ENCODE results near the gene MMP24. TPM values are rescaled to one million over a fixed set of nuclear protein-coding genes. Genes with fewer than 3 reads are reported as not detected.

MMP24 gene
- total and polyA plus RNA-seq, 2 of the 13 experiments (the other 11 are each of a cell fraction or from before 2014, with no cell fraction given): 0.29 to 0.35 TPM

GRCh38 chr20:35303735-35304491, 77.4 kb downstream of the MMP24 start (continued):
- TF ChIP-seq FOXA1 (IDR thresholded peaks at IDR 0.05) (no peak), FOXA1 (CRISPR knock-in tag; IDR thresholded peaks at IDR 0.05) (no peak), DDIT3 (CRISPR knock-in tag; IDR thresholded peaks at IDR 0.05) (no peak), PBX2 (CRISPR knock-in tag; IDR thresholded peaks at IDR 0.05) (no peak), ZSCAN31 (CRISPR knock-in tag; IDR thresholded peaks at IDR 0.05; ENCODE audit: low read depth) (peak; percentile 78; the same call in 1 of the 2 replicates), RELA (CRISPR knock-in tag; IDR thresholded peaks at IDR 0.05) (no peak), KLF13 (CRISPR knock-in tag; IDR thresholded peaks at IDR 0.05) (no peak), ZKSCAN8 (CRISPR knock-in tag; IDR thresholded peaks at IDR 0.05; ENCODE audit: borderline replicate concordance) (peak; percentile 61; the same call in 1 of the 2 replicates), RBM22 (optimal IDR thresholded peaks at IDR 0.05; ENCODE audit: low read length) (no peak), ZNF552 (CRISPR knock-in tag; IDR thresholded peaks at IDR 0.05; ENCODE audit: borderline replicate concordance) (no peak), GATA4 (IDR thresholded peaks at IDR 0.05; ENCODE audit: borderline replicate concordance, low read depth) (no peak), SKI (IDR thresholded peaks at IDR 0.05; ENCODE audit: partially characterized antibody) (peak; percentile 26), RFXANK (CRISPR knock-in tag; IDR thresholded peaks at IDR 0.05) (no peak), SP1 (IDR thresholded peaks at IDR 0.05) (no peak), SP1 (CRISPR knock-in tag; IDR thresholded peaks at IDR 0.05) (peak; percentile 43; the same call in 1 of the 2 replicates), ZNF354B (CRISPR knock-in tag; IDR thresholded peaks at IDR 0.05) (no peak), ZNF615 (CRISPR knock-in tag; IDR thresholded peaks at IDR 0.05; ENCODE audit: borderline replicate concordance) (no peak), SIX4 (CRISPR knock-in tag; IDR thresholded peaks at IDR 0.05) (0 out of 2 replicates have a peak, but pooled peaks have one; percentile 23), ZNF563 (CRISPR knock-in tag; IDR thresholded peaks at IDR 0.05) (peak; percentile 59; the same call in 1 of the 2 replicates), ZFP91 (CRISPR knock-in tag; IDR thresholded peaks at IDR 0.05; ENCODE audit: borderline replicate concordance) (peak; percentile 72), PRDM4 (CRISPR knock-in tag; IDR thresholded peaks at IDR 0.05; ENCODE audit: borderline replicate concordance) (no peak), E2F1 (CRISPR knock-in tag; IDR thresholded peaks at IDR 0.05) (no peak), E2F5 (CRISPR knock-in tag; conservative IDR thresholded peaks at IDR 0.05) (no peak), ZNF34 (CRISPR knock-in tag; IDR thresholded peaks at IDR 0.05; ENCODE audit: borderline replicate concordance) (no peak)

All from HepG2 (cell line).